ENCODE results near the gene AHCYL2.

Gene AHCYL2

DNA sequence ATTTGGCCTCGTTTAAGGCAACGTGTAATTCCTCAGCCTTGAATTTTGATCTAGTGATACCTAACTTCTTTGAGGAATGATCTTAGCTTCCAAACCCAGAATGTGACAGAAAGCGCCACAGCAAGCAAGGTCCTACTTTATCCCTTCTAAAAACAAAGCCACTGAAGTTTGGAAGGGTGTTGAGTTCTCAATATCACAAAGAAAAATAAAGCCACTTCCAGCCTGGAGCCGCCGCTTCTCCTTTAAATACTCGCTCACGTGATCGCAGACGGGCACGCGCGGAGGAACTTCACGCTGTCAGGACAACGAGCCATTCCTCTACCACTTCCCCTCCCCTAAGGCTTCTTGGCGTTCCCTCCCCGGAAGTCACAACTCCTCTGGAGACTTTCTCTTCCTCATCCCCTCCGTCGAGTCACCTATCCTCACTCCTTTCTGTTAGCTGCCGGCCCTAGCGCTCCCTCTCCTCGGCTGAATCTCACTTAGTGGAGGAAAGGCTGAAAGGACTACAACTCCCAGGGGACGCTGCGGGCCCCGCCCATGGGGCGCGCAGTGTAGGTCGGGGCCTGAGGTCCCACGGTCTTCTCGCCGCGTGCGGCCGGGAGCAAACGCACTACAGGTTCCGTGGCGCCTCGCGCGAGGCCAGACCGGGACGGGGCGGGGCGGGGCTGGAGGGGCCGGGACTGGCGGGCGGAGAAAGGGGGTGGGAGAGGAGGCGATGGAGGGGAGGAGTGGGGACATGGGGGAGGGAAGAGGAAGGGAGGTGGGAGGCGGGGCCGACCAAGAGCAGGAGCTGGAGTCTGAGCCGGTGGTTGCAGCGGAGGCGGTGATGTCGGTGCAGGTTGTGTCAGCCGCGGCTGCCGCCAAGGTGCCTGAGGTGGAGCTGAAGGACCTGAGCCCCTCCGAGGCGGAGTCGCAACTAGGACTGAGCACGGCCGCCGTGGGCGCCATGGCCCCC is at the start of gene AHCYL2:
TSS of gene AHCYL2 (plus strand) at position 780 of the 955 bp plus-strand sequence.
- DNase-seq = peak; percentile 66

DNA sequence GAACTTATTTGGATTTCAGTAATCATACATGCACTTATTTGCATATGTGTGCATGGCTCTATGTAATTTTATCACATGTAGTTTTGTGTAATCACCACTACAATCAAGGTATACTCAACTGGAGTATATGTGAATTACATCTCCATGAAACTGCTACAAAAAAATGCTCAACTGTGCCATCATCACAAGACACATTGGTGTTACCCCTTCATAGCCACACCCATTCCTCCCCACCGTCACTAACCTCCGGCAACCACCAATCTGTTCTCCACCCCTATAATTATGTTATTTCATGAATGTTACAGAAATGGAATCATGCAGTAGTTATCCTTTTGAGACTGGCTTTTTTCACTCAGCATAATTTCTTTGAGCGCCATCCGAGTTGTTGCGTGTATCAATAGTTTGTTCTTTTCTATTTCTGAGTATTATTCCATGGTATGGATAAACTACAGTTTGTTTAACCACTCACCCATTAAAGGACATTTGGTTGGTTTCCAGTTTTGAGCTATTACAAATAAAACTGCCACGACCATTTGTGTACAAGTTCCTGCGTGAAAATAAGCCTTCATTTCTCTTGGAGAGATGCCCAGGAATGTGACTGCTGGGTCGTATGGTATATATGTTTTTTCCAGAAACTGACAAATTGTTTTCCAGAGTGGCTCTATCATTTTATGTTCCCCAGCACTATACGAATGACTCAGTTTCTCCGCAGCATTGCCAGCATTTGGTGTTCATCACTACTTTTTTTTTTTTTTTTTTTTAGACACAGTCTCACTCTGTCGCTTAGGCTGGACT is 47.7 kb upstream of the AHCYL2 start:
- DNase-seq = no peak

DNA sequence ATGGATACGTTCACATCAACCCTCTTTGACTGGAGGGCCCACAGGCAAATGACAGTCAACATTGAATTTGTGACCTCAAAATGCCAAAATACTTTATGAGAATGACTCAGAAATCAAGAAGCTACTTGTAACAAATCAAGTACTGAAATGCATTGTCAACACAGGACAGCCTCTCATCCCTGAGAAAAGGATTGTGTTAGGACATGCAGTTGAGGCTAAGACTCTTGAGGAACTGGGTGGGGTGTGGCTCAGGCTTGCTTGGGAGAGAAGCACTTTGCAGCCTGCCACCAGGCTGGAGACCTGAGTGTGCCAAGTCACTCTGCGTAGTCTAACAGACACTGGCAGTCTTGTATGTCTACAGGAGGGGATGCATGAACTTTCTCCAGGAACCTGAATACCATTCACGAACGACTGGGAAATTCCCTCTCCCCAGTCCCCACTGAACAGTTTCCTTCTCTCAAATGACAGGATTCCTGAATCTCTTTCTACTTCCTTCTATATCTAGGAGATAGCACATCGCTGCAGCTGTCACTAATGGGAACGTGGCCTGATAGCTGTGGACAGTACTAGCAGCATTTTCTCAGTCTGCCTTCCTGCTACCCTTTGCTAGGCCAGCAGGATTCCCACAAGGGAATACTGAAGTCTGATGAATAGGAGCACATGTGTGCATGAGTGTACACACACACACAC is 39.7 kb upstream of the AHCYL2 start:
- no peak for DNase-seq

DNA sequence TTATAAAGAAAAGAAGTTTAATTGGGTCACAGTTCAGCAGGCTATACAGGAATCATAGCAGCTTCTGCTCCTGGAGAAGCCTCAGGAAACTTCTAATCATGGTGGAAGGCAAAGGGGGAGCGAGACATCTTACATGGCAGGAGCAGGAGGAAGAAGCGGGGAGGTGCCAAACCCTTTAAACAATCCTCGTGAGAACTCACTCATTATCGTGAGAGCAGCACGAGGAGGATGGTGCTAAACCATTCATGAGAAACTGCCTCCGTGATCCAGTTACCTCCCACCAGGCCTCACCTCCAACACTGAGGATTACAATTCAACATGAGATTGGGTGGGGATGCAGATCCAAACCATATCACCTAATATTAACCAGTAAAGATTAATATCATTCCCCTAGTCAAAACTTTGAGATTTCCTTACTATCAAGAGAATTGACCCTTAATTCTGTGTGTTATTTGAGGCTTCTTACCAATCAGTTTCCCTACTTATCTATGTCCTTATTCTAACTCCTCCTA is 38.0 kb upstream of the AHCYL2 start:
- DNase-seq = no peak

DNA sequence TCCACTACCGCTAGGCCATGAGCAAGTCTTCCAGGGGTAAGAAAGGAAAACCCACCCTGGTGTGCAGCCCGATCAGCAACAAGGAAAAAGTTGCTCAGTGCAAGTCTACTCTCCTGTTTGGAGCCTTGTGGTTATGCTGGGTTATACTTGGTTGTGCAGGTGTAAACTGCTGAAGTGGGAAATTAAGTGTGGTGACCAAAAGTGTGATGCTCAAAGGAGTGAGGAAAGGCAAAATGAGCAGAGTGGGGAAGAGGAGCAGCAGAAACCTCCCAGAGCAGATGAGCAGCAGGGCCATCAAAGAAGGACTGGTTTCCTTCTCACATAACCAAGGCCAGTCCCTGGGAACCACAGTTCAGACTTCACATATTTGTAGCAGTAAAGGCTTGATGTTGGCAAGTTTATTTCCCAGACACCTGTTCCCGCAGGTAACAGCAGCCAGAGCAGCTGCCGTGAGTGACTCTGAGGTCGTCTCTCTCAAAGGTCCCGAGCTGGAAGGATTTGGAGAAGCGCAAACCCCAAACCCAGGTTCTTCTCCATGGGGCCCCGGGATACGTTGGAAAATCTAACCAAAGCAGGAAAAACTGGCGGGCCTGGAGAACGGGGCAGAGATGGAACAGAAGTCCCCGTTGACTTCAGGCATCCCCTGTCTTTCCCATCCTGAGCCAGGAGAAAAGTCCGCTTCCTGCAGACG is 37.0 kb upstream of the AHCYL2 start:
- DNase-seq = no peak

DNA sequence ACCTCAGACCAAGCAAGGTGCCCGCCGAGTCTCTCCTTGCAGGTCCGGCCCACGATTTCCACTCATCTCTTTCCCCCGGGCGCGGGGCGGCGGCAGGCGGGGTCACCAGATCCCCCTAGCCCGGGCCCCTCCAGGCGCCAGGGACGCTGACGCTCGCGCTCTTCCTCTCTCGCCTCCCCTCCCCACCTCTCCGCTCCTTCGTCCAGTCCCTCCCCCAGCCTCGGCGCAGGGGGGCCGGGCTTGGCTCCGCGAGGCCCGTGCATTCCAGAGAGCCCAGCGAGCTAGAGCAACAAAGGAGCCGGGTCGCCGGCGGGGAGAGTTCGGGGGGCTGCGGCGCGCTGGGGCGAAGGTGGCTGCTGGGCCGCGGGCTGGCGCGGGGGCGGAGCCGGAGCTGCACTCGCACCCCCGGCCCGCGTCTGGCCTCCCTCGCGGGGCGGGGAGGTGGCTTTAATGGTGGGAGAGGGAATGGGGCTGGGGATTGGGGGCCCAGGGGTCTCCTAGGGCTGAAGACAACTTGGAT is 36.4 kb upstream of the AHCYL2 start, which contains the start of gene SMO:
TSS of gene SMO (plus strand) at position 262 of the 520 bp plus-strand sequence. CDS start 519 bp downstream, outside the sequence.
- DNase-seq = peak; percentile 63

DNA sequence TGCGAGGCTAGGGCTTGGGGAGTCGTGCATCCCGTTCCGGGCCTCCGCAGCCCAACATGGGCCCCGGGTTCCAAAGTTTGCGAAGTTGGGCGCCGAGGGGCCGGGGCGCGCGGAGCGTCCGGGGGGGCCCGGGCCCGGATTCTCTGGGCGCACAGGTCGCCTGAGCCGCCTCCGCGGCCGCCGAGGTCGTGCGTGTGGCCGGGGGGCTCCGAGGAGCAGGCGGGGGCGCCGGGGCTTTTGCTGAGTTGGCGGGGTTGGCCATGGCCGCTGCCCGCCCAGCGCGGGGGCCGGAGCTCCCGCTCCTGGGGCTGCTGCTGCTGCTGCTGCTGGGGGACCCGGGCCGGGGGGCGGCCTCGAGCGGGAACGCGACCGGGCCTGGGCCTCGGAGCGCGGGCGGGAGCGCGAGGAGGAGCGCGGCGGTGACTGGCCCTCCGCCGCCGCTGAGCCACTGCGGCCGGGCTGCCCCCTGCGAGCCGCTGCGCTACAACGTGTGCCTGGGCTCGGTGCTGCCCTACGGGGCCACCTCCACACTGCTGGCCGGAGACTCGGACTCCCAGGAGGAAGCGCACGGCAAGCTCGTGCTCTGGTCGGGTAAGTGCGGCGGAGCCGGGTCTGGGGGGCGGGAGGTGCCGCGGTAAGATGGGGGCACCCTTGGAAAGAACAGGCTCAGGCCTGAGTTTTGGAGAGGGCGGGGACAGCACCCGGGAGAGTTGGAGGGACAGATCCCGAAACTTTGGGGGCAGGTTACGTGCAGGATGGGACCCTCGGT is 35.8 kb upstream of the AHCYL2 start:
- no peak for DNase-seq

DNA sequence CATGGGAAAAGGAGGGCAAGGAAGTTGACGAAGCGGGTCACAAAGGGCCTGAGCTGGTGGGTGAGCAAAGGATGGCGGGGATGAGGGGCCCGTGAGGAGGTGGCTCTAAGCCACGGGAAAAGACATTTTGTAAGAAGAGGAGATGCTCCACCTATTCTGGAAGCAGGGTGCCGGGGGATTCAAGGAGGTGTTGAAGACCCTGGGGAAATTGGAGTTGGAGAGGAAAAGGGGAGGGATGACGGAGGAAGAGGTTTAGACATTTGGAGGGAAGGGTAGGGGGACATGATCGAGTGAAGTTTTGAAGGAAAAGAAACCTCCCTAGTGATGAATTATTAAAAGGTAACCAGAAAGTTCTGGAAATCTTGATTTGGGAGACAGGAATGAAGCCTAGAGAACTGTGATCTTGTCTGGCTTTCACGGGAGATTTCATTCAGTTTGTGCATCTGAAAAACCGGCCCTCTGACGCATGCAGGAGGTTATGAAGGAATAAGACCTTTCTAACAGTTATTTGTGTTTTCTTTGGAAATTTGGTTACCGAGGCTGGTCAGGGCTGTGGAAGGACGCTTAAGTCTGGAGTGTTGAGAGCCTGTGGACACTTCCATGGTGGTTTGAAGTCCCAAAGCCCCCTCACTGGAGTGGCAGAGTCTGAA is 35.0 kb upstream of the AHCYL2 start:
- DNase-seq = no peak

DNA sequence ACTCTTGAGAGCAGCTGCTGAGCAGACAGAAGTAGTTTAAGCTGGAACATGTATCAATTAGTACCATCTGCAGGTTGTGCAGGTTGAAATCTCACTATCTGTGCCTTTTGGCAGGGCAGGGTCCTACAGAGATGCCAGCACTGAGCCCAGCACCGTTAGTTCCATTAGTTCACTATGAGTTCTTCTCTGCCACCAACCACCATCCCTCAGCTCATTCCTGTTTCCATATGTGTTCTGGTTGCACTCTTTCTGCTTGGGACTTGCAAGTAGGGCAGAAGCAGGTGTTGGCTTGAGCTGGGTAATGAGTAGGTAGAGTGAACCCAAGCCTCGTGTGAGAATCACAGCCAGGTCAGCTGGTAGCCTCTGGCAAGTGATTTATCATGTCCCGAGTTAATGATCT is 33.6 kb upstream of the AHCYL2 start:
- no peak for DNase-seq

DNA sequence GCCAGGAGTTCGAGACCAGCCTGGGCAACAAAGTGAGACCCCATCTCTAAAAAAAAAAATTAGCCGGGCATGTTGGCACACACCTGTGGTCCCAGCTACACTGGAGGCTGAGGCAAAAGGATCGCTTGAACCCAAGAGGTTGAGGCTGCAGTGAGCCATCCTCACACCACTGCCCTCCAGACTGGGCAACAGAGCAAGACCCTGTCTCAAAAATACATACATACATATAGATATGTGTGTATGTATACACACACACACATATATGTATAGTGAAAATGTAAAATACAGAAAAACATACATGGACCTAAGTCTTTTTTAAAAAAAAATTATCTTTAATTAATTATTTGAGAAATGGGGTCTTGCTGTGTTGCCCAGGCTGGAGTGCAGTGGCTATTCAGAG is 30.9 kb upstream of the AHCYL2 start:
- no peak for DNase-seq

DNA sequence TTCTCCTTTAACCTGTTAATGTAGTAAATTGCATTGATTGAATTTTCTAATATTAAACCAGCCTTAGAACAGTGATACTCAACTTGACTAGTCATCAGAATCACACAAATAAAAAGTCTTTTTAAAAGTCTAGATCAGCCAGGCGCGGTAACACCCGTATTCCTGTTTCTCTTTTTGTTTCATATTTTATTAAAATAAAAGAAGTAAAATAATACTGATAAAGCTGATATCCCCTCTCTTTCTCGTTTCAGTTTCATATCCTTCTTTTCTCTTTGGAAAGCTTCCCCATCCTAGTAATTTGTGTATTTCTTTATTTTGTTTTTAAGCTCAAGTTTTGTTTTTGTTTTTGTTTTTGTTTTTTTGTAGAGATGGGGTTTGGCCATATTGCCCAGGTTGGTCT is 27.1 kb upstream of the AHCYL2 start:
- no peak for DNase-seq

DNA sequence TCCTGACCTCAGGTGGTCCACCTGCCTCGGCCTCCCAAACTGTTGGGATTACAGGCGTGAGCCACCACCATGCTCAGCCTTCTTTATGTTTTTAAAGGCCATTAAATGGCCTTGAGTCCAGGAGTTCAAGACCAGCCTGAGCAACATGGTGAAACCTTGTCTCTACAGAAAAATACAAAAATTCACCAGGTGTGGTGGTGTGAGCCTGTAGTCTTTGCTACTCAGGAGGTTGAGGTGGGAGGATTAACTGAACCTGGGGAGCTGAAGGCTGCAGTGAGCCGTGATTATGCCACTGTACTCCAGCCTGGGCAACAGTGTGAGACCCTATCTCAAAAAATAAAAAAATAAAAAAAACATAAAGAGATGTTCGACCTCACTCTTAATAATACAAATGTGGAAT is 25.4 kb upstream of the AHCYL2 start:
- DNase-seq = no peak

DNA sequence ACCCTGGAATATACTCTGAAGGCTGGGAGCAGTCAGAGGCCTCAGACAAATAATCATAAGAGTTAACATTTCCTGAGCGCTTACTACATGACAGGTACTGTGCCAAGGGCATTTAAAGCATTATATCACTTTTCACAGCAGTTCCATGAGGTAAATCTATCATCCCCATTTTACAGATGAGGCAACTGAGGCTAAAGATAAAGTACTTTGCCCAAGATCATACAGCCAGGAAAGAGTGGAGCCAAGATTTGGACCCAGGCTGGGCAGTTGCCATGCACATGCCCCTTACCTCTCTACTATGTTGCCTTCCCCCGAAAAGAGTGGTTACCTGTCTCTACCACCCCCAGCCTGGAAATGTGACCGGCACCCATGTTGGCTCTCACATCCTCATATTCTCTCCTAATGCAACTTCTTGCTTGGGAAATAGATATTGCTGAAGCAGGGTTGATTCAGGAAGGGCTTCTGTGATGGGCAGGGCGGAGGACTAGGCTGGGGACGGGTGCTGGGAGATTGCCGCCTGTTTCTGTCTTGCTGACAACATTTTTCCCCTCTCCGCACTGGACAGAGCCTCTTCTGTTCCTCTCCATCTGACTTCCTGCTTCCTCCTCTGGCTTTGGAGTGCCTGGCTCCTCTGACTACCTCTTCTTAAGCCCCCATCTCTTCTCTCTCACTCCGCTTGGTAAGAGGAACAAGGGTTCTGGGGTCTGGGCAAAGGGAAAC is 22.6 kb upstream of the AHCYL2 start:
- no peak for DNase-seq

DNA sequence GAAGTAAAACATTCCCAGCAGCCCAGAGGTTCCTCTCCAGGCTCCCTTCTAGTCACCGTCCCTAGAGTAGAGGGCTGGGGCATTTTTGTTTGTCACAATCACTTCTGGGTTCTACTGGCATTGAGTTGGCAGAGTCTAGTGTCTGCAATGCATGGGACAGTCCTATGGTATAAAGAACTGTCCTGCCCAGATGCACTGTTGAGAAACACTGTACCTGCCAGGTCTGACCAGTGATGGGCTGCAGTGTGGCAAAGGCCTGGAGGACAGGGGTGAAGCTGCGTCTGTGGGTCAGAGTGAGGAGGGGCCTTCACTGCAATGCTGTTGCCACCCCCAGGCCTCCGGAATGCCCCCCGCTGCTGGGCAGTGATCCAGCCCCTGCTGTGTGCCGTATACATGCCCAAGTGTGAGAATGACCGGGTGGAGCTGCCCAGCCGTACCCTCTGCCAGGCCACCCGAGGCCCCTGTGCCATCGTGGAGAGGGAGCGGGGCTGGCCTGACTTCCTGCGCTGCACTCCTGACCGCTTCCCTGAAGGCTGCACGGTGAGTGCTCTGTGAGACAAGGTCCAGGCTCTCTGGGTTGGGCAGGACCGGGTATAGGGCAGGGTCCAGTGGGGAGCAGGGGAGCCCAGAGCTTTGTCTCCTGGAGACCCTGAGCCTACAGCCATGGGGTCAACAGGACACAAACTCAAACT is 21.6 kb upstream of the AHCYL2 start:
- no peak for DNase-seq

DNA sequence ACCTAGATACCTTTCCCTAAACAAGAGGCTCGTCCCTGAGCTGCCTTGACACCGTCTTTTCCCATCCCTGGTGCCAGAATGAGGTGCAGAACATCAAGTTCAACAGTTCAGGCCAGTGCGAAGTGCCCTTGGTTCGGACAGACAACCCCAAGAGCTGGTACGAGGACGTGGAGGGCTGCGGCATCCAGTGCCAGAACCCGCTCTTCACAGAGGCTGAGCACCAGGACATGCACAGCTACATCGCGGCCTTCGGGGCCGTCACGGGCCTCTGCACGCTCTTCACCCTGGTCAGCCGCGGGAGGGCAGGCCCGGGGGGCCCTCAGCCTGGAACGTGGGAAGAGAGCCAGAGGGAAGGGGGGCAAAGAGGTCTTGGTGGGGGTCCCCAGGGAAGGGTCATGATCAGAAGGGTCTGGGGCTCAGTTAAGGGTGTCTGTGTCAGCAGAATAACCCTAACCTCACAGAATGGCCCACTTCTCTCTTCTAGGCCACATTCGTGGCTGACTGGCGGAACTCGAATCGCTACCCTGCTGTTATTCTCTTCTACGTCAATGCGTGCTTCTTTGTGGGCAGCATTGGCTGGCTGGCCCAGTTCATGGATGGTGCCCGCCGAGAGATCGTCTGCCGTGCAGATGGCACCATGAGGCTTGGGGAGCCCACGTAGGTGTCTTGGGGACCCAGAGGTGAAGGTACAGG is 19.6 kb upstream of the AHCYL2 start:
- DNase-seq = no peak

DNA sequence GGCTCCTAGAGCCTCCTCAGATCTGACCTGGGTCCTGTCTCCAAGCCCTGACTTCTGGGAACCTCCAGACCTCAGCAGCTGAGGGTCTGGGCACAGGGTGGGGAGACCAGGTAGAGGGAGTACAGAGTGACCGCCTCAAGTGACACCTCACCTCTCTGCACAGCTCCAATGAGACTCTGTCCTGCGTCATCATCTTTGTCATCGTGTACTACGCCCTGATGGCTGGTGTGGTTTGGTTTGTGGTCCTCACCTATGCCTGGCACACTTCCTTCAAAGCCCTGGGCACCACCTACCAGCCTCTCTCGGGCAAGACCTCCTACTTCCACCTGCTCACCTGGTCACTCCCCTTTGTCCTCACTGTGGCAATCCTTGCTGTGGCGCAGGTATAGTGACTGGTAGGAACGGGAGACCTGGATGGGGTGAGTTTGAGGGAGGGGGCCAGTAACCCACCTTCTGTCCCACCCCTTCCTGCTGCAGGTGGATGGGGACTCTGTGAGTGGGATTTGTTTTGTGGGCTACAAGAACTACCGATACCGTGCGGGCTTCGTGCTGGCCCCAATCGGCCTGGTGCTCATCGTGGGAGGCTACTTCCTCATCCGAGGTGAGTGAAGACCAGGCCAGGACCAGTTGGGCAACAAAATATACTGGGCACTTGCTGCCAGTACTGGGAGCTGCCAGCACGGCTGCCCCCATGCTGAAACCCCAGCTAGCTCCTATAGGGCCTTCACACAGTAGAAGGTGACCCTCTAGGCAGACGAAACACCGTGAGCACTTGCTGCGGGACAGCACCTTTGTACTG is 18.6 kb upstream of the AHCYL2 start:
- no peak for DNase-seq

DNA sequence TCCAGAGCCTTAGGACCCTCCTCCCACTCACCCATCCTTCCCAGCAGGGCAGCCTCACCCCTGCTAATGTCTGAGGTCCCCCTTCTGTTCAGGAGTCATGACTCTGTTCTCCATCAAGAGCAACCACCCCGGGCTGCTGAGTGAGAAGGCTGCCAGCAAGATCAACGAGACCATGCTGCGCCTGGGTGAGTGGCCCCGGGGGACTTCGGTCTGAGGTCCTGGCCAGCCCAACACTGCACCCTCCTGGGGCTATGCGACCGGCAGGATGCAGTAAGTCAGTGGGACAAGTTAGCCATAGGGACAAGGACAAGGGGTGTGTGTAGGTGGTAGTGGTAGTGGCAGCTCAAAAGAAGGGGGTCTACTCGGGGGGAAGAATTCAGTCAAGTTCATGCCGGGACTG is 16.2 kb upstream of the AHCYL2 start:
- DNase-seq = no peak
